RPMI8226 (cell line): ENCODE results near the gene LTO1.

Experiments
- DNase-seq: peaks from one replicate; pipeline ENCODE4 v3.0.0-alpha.2; 2015

LTO1 gene

GRCh38 chr11:69674267-69674885 is 777 bp downstream of the LTO1 start:
- peak; percentile 22 for DNase-seq

- no peak for DNase-seq
Measured at GRCh38 chr11:69671734-69672465, 3.3 kb downstream of the LTO1 start.

- peak; percentile 75 for DNase-seq
Measured at GRCh38 chr11:69670158-69670845, 4.9 kb downstream of the LTO1 start.

- no peak for DNase-seq
Measured at GRCh38 chr11:69669486-69669885, 5.7 kb downstream of the LTO1 start.

- no peak for DNase-seq
Measured at GRCh38 chr11:69667619-69668604, 7.2 kb downstream of the LTO1 start.

GRCh38 chr11:69666752-69667536 is 8.2 kb downstream of the LTO1 start:
- DNase-seq: no peak

GRCh38 chr11:69666261-69666660 is 8.9 kb downstream of the LTO1 start:
- no peak for DNase-seq

GRCh38 chr11:69665669-69666068 is 9.5 kb downstream of the LTO1 start:
- DNase-seq: no peak

- DNase-seq: no peak
Measured at GRCh38 chr11:69664901-69665300, 10.3 kb downstream of the LTO1 start.

- no peak for DNase-seq
Measured at GRCh38 chr11:69664103-69664775, 10.9 kb downstream of the LTO1 start.

GRCh38 chr11:69663326-69663725 is 11.8 kb downstream of the LTO1 start:
- no peak for DNase-seq

GRCh38 chr11:69662806-69663205 is 12.3 kb downstream of the LTO1 start:
- no peak for DNase-seq

- DNase-seq: no peak
Measured at GRCh38 chr11:69662021-69662698, 13.0 kb downstream of the LTO1 start.

- DNase-seq: no peak
Measured at GRCh38 chr11:69661413-69661715, 13.8 kb downstream of the LTO1 start.

GRCh38 chr11:69660001-69660500 is 15.1 kb downstream of the LTO1 start:
- DNase-seq: no peak

- no peak for DNase-seq
Measured at GRCh38 chr11:69659591-69659990, 15.6 kb downstream of the LTO1 start.

GRCh38 chr11:69658626-69659450 is 16.3 kb downstream of the LTO1 start:
- DNase-seq: no peak

- no peak for DNase-seq
Measured at GRCh38 chr11:69657911-69658625, 17.1 kb downstream of the LTO1 start.

- no peak for DNase-seq
Measured at GRCh38 chr11:69657456-69657910, 17.7 kb downstream of the LTO1 start.
